Measurements from ENCODE around the gene KCNQ1.

DNA sequence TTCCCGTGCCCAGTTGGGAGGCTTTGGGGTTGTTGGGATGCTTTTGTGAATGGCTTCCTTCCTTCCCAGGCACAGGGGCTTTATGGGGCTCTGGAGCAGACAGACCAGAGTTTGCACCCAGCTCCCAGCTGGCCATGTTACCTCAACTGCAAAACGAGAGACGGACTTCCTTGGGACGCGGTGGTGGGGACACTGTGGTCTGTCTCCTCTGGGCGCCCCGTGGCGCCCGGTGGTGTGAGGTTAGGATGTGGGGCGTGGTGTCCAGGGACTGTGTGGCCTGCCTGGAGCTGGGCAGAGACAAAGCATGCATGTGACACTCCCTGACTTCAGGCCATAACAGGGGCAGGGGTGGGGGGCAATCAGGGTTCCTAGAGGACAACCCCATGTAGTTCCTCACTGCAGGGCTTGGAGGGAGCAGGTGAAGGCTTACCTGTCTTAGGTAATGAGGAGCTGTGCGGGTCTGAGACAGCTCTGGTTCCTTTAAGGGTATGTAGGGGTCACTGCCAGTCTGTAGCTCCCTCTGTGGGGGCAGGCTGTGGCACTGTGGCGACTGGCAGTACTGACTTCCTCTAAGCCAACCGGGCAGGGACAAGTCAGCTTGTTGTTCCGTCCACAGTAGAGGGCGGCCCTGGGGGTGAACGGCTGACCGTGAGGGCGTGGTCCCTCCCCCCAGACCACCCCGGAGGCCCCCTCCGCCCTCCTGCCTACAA, 14.4 kb downstream of the KCNQ1 start:
- TF ChIP-seq POLR2A (IDR thresholded peaks at IDR 0.05; ENCODE audit: low read depth, low read length) (no peak), POLR2AphosphoS5 (IDR thresholded peaks at IDR 0.05; ENCODE audit: low read depth, low read length) (no peak)

All from GM12892 (cell line).